Stimulated activated CD4-positive, alpha-beta T cell treated with anti-CD3 and anti-CD28 coated beads, Interleukin-12 subunit alpha, Interleukin-12 subunit beta, amount 100 ng/mL, for 48 hours (primary cell): ENCODE data around the gene CAMK1D.
"Not testable (repeated sequence)": the region's sequence is repeated elsewhere in the genome, so short reads cannot be mapped to it uniquely, and the experiment has no call there.

Source experiments
- DNase-seq, 3 donors: peaks; one replicate each; pipeline ENCODE4 v3.0.0-alpha.2; 2020; ENCODE audit warnings: low read depth in 2 of 3, low spot score in 1 of 3

CAMK1D gene

GRCh38 chr10:12423896-12424295 is 74.5 kb downstream of the CAMK1D start:
- no peak for DNase-seq

GRCh38 chr10:12427276-12427675 is 77.9 kb downstream of the CAMK1D start:
- DNase-seq = no peak

- no peak for DNase-seq
These were observed 79.2 kb downstream of the CAMK1D start for GRCh38 chr10:12428447-12429135.

GRCh38 chr10:12430406-12430982 is 81.1 kb downstream of the CAMK1D start:
- no peak for DNase-seq

- no peak for DNase-seq
These were observed 82.1 kb downstream of the CAMK1D start for GRCh38 chr10:12431151-12432101.

GRCh38 chr10:12432402-12433189 is 83.2 kb downstream of the CAMK1D start:
- DNase-seq = no peak

GRCh38 chr10:12434277-12434676 is 84.9 kb downstream of the CAMK1D start:
- DNase-seq = no peak

- not testable (repeated sequence) for DNase-seq
These were observed 85.3 kb downstream of the CAMK1D start for GRCh38 chr10:12434677-12435076.

GRCh38 chr10:12435348-12435747 is 86.0 kb downstream of the CAMK1D start:
- no peak for DNase-seq

- DNase-seq = no peak
These were observed 89.8 kb downstream of the CAMK1D start for GRCh38 chr10:12438919-12439692.

GRCh38 chr10:12439767-12440166 is 90.4 kb downstream of the CAMK1D start:
- DNase-seq = not testable (repeated sequence)

GRCh38 chr10:12443026-12443425 is 93.7 kb downstream of the CAMK1D start:
- DNase-seq = no peak

- no peak for DNase-seq
These were observed 95.8 kb downstream of the CAMK1D start for GRCh38 chr10:12444981-12445700.

GRCh38 chr10:12445701-12446334 is 96.5 kb downstream of the CAMK1D start:
- no peak for DNase-seq

- no peak for DNase-seq
These were observed 99.0 kb downstream of the CAMK1D start for GRCh38 chr10:12448340-12448728.

GRCh38 chr10:12448729-12449391 is 99.5 kb downstream of the CAMK1D start:
- DNase-seq = peak; percentile 62 to 70 (median 66)

GRCh38 chr10:12455318-12455717 is 106.0 kb downstream of the CAMK1D start:
- DNase-seq = no peak

- DNase-seq = no peak
These were observed 106.4 kb downstream of the CAMK1D start for GRCh38 chr10:12455766-12456165.

GRCh38 chr10:12459340-12459739 is 110.0 kb downstream of the CAMK1D start:
- DNase-seq = no peak
